Stimulated activated CD4-positive, alpha-beta T cell treated with anti-CD3 and anti-CD28 coated beads, Interleukin-4, amount 100 ng/mL, for 1 hour (primary cell): ENCODE measurements around the gene AFF3.
"Not testable (repeated sequence)": the region's sequence is repeated elsewhere in the genome, so short reads cannot be mapped to it uniquely, and the experiment has no call there.

Experiments used
- DNase-seq: peaks from one replicate; pipeline ENCODE4 v3.0.0-alpha.2; 2020

Gene AFF3

DNA sequence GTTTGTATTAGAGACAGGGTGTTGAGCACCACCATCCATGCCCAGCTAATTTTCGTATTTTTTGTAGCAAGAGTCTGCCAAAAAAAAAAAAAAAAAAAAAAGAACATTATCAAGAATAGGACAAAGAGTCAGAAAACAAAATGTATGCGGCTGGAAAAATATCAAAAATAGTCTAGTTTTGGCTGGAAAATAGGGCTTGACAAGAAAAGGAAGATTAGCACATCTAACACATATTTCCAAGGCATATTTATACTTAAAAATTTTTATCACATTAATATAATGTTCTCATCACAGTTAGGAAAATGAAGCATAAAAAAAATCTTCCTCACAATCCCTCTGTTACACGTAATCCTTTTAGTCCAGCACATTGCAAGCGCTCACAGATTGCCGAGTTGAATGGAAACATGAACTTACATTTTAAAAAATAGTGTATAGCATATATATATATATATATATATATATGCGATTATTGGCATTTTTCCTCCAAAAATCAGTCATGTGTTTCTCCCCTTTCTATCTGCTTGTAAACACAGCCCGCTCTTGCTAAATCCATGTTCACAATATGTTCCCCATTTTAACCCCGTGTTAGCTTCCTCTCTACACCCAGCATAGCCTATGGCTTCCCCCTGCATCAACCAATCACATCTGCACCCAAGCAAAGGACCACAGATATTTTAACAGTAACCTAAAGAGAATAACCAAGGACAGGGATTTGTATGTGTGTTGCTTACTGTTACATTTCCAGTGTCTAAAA lies 183.0 kb downstream of the AFF3 start:
- no peak for DNase-seq

- no peak for DNase-seq
Observed at GRCh38 chr2:99957332-99958133, 184.9 kb downstream of the AFF3 start.

GRCh38 chr2:99956232-99957030 lies 186.0 kb downstream of the AFF3 start:
- DNase-seq: no peak

GRCh38 chr2:99953750-99954149 lies 188.6 kb downstream of the AFF3 start:
- no peak for DNase-seq

- no peak for DNase-seq
Observed at GRCh38 chr2:99949963-99950362, 192.4 kb downstream of the AFF3 start.

DNA sequence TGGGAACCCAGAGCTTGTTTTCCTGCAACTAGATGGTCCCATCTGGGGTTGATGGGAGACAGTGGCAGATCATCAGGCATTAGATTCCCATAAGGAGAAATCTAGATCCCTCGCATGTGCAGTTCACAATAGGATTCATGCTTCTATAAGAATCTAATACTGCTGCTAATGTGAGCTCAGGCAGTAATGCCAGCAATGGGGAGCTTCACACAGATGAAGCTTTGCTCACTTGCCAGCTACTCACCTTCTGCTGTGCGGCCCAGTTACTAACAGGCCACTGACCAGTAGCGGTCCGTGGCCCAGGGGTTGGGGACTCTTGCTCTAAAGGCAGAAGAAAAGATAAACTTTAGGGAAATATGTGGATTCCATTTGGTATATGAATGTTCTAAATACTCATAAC lies 192.9 kb downstream of the AFF3 start:
- DNase-seq: no peak

DNA sequence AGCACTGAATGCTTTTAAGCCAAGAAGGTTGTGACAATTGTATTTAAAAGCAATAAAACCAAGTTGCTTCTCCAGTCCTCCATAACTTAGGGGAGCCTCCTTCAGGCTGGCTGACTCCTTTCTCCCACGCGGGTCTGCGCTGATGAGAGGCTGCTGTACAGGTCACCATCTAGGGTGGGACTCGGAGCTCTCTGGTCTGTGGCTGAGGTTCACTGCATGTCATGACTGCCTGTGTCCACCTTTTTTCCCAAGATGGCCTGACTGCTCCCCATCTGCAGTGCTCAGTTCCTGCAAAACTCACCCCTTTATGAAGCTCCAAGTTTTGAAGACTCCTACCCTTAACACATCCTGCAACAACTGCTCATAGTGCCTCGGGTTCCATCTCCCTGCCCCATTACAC lies 194.4 kb downstream of the AFF3 start:
- DNase-seq: no peak

- not testable (repeated sequence) for DNase-seq
Observed at GRCh38 chr2:99947366-99947765, 195.0 kb downstream of the AFF3 start.

DNA sequence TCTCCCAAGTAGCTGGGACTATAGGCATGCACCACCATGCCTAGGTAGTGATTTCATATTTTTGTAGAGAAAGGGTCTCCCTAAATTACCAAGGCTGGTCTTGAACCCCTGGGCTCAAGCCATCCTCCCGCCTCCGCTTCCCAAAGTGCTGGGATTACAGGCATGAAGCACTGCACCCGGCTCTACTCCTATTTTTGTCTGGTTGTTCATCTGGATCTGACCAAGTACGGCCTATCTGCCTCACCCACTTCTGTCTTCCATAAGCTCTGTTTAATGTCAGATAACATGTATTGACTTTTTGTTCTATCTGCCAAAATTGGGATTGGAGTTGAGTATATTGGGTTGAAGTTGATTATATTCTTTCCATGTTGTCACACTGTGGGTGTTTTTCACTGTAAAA lies 198.4 kb downstream of the AFF3 start:
- DNase-seq: no peak

GRCh38 chr2:99942561-99943347 lies 199.6 kb downstream of the AFF3 start:
- DNase-seq: no peak

DNA sequence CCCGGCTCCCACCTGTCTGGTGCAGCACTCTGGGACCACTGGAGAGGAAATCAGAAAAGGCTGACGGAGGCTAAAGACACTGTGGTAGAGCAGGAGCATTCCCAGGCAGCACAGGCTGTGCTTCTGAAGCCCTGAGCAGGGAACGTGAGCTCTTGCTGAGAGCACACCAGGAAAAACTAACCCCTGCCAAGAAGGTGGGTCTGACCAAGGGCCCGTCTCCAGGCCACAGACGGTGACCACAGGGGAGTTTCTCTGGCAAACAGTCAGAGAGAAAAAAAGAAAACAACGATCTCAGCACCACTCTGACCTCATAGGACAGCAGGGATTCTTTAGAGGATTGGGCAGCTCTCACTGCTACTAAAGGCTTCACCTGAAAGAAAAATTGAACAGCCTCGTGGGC lies 201.4 kb downstream of the AFF3 start:
- DNase-seq: no peak

GRCh38 chr2:99939135-99939534 lies 203.3 kb downstream of the AFF3 start:
- DNase-seq: no peak

GRCh38 chr2:99938250-99938649 lies 204.1 kb downstream of the AFF3 start:
- no peak for DNase-seq

DNA sequence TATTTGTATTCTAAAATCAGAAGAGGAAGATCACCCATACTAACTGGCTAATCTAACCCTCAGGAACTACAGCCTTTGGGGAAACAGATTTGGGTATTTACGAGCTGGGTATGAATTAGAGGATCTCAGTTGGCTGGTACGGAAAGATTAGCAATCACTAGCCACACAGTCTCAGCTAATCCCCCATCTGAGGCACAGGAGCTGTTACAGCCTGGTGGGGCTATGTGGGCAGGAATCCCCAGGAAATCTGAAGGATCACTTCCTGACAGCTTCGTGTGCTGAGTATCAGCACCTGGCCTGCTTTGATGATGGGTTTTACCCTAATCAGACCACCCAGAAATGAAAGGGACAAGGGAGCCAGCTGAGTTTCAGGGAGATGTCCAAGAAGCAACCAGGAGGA lies 206.3 kb downstream of the AFF3 start:
- no peak for DNase-seq

DNA sequence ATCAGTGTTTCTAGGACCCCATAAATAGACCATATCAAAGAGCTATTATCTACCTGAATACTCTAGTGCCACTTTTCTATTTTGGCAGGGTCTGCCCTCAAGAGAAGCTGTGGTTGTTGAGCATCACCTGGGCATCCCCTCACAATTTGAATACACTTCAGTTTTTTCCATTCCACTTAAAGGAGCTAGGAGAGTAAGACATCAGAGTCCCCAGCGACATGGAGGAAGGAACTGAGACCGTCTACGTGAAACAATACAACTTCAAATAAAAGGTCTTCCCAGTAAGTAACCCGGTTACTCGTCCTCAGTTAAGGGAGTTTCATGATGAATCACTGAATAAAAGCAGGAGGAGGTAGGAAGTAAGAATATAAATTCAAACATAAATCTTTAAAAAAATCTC lies 206.7 kb downstream of the AFF3 start:
- DNase-seq: no peak

GRCh38 chr2:99933894-99934650 lies 208.3 kb downstream of the AFF3 start:
- no peak for DNase-seq

- not testable (repeated sequence) for DNase-seq
Observed at GRCh38 chr2:99933491-99933890, 208.9 kb downstream of the AFF3 start.

GRCh38 chr2:99928470-99929053 lies 213.8 kb downstream of the AFF3 start:
- DNase-seq: no peak

DNA sequence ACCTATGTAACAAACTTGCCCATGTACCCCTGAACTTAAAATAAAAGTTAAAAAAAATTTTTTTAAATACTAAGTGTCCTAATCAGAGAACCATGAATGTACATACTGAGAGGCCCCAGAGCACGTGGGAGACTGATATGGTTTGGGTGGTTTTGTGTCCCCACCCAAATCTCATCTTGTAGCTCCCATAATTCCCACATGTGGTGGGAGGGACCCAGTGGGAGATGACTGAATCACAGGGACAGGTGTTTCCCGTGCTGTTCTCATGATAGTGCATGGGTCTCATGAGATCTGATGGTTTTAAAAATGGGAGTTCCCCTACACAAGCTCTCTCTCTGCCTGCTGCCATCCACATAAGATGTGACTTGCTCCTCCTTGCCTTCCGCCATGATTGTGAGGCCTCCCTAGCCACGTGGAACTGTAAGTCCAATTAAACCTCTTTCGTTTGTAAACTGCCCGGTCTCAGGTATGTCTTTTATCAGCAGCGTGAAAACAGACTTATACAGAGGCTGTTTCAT lies 214.6 kb downstream of the AFF3 start:
- not testable (repeated sequence) for DNase-seq

DNA sequence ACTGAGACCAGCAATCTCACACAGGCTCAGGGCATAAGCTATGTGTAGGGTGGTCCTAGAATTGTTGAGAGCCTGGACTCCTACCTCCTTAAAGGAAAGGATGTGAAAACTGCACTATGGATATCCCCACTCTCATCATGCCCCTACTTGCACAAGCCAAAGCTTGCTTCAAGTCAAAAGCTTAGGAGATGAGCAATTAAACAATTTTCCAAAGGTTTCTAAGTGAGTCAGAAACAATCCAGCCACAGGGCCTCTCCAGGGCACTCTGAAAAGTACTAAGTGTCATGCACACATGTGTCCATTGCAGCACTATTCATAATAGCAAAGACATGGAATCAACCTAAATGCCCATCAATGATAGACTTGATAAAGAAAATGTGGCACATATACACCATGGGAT lies 215.4 kb downstream of the AFF3 start:
- DNase-seq: no peak

GRCh38 chr2:99925960-99926359 lies 216.4 kb downstream of the AFF3 start:
- DNase-seq: no peak
